ENCODE results near the gene ESRRA. TPM values are rescaled to one million over a fixed set of nuclear protein-coding genes. Genes with fewer than 3 reads are reported as not detected.

Gene ESRRA
- total RNA-seq, 2 donors from 2014 or later, result 33.4 to 46.0 TPM

GRCh38 chr11:64341429-64341828 is 36.1 kb downstream of the ESRRA start:
- no peak for ATAC-seq (ENCODE audit: insufficient number of reproducible peaks, low FRiP score, low read depth)

GRCh38 chr11:64341851-64342791 is 36.8 kb downstream of the ESRRA start:
- Histone ChIP-seq H3K27ac (peak overlapping the region; percentile 63 to 66), H3K27me3 (replicated peaks; ENCODE audit: insufficient read depth) (no peaks in the 10 kb centered on the region), H3K9me3 (no peaks in the 10 kb centered on the region), H3K4me1 (ENCODE audit: control insufficient read depth in 1 of 2, low read depth in 2 of 2) (peaks cover 3 to 12% of the 10 kb centered on the region in 2 donors), H3K36me3 (no peaks in the 10 kb centered on the region), H3K4me3 (peak overlapping the region; percentile 68)
- ATAC-seq (ENCODE audit: insufficient number of reproducible peaks, low FRiP score, low read depth), result peak; percentile 61
- peak; percentile 46 for DNase-seq (ENCODE audit: low spot score)
- TF ChIP-seq CTCF (IDR thresholded peaks at IDR 0.05), result peak; percentile 50

More at GRCh38 chr11:64341429-64341828, 36.1 kb downstream of the ESRRA start:
- no peak for TF ChIP-seq CTCF (IDR thresholded peaks at IDR 0.05)
- no peak overlapping the region for H3K27ac ChIP-seq
- no peak for DNase-seq (ENCODE audit: low spot score)
- peaks cover 3 to 12% of the 10 kb centered on the region in 2 donors for H3K4me1 ChIP-seq (ENCODE audit: control insufficient read depth in 1 of 2, low read depth in 2 of 2)
- no peaks in the 10 kb centered on the region for H3K27me3 ChIP-seq (replicated peaks; ENCODE audit: insufficient read depth)
- no peak overlapping the region for H3K4me3 ChIP-seq
- H3K36me3 ChIP-seq, result no peaks in the 10 kb centered on the region
- H3K9me3 ChIP-seq, result no peaks in the 10 kb centered on the region

- no peak for TF ChIP-seq CTCF (IDR thresholded peaks at IDR 0.05)
- DNase-seq (ENCODE audit: low spot score), result no peak
- no peak for ATAC-seq (ENCODE audit: insufficient number of reproducible peaks, low FRiP score, low read depth)
- H3K4me1 ChIP-seq (ENCODE audit: control insufficient read depth in 1 of 2, low read depth in 2 of 2), result peaks cover 3 to 12% of the 10 kb centered on the region in 2 donors
- H3K9me3 ChIP-seq, result no peaks in the 10 kb centered on the region
- no peaks in the 10 kb centered on the region for H3K27me3 ChIP-seq (replicated peaks; ENCODE audit: insufficient read depth)
- H3K4me3 ChIP-seq, result peak overlapping the region; percentile 68
- no peaks in the 10 kb centered on the region for H3K36me3 ChIP-seq
- no peak overlapping the region for H3K27ac ChIP-seq
These were observed 37.8 kb downstream of the ESRRA start for GRCh38 chr11:64342869-64343745.

- H3K36me3 ChIP-seq, result no peaks in the 10 kb centered on the region
- DNase-seq (ENCODE audit: low spot score), result no peak
- no peak overlapping the region for H3K4me3 ChIP-seq
- no peaks in the 10 kb centered on the region for H3K27me3 ChIP-seq (replicated peaks; ENCODE audit: insufficient read depth)
- H3K9me3 ChIP-seq, result no peaks in the 10 kb centered on the region
- H3K27ac ChIP-seq, result no peak overlapping the region
- peaks cover 3 to 12% of the 10 kb centered on the region in 2 donors for H3K4me1 ChIP-seq (ENCODE audit: control insufficient read depth in 1 of 2, low read depth in 2 of 2)
- no peak for ATAC-seq (ENCODE audit: insufficient number of reproducible peaks, low FRiP score, low read depth)
- TF ChIP-seq CTCF (IDR thresholded peaks at IDR 0.05), result no peak
These were observed 38.6 kb downstream of the ESRRA start for GRCh38 chr11:64343767-64344559.

Measured in thoracic aorta (tissue), 2 donors.